NCI-H2029 (cell line): ENCODE results near the gene MPP2.
A peak's percentile ranks its signal among the peaks of the same experiment; 100 is the strongest.
"Not testable (repeated sequence)": the region's sequence is repeated elsewhere in the genome, so short reads cannot be mapped to it uniquely, and the experiment has no call there.

Experiments
- DNase-seq: peaks from one replicate; lab custom pipeline; 2025; lab: John Stamatoyannopoulos, UW

MPP2 gene

DNA sequence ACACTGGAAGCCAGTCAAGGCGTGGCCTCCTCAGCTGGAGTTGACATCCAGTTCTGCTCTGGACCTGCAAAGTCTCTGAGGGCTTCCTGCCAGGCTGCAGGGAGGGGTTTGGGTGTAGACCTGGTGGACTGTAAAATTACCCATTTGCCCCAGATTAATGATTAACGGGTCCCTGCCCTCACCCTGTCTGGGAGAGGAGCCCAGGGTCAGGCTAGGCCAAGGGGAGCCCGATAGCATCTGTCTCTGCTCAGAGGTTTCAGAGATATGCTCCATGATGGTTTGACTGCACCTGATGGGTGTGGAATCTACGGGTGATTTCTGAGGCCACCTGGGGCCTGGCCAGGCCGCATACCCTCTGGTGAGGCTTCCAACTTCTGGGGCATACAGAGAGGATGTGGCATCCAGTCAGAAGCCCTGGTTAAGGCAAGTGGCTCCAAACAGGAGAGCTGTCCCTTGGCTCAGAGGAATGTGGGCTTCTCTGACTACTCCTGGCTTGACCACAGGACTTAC, 23.8 kb upstream of the MPP2 start:
- DNase-seq = no peak

DNA sequence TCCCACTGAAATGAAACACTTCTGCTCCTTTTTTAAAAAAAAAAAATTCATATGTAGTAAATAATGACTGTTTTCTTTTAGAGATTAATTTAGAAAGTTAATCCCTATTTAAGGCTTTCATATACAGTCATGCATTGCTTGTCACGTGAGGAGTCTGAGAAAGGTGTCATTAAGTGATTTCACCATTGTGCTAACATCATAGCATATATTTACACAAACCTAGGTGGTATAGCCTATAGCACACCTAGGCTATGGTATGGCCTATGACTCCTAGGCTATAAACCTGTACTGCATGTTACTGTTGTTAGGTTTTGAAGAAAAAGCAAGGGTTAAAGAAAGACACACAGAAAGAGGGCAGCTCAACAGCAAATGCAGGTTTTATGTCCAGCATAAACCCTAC, 21.3 kb upstream of the MPP2 start:
- no peak for DNase-seq

DNA sequence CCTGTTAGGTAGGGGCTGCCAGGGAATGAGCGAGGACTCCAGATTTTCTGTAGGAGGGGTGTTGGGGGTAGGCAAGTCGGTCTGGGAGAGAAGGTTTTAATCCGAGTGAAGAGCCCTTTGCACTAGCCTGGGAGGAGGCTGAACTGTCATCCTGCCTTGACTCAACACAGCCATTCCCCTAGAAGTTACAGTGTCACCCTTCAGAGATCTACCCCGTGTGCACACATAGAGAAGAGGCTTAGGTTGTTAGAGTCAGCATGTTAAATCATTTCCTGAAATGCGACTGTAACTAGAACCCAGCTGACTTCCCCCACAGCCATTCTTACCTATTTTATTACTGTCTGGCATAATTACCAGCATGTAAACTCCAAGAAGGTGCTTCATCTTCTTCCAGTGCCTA, 20.6 kb upstream of the MPP2 start:
- not testable (repeated sequence) for DNase-seq

DNA sequence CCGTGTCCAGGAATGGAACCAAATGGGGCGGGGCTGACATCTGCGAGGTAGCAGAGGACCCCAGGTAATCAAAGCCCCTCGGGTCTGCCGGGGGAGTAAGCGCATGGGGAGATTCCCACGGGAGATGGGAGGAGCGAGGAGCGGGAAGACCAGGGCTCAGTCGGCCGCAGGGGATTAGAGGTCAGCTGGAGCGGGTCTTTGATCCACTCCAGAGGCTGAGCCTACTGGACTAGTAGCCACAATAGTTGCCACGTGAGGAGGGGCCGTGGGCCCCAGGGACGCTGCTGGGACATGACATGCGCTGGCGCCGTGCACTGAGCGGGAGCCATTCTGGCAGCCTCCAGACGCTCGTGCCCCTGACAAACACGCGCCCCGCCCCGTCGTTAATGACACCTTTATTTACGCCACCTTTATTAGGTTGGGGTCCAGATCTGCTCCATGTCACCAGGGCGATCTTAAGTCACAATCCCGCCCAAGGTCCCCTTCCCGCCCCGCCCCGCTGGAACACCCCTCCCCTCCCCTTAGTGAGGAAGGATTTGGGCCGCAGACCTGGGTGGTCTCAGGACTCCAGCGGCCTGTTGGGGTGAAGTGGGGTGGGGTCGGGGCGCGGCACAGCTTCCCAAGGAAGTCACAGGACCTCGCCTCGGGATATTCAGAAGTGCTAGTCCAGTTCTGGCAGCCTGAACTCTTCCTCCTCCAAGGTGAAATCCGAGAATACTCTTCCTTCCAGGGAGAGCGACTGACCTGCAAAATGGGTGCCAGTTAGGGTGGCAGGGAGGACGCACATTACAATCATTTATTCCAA, 19.9 kb upstream of the MPP2 start:
- DNase-seq = no peak

DNA sequence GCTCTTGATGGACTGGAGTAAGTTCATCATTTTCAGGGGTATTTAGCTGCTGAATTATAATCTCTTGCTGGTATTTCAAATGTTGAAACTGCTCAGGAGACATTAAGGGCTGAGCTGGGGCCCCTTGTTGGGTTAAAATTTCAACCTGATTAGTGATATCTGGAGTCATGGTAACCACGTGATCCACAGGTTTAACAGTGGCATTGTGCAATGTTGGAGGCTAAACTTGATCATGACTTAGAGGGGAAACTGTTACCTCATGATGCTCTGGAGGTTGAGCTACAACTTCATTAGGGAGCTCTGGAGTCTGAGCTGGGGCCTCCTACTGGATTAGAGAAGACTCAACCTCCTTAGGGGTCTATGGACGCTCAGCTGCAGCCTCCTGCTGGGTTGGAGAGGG, 17.2 kb upstream of the MPP2 start:
- DNase-seq = no peak

DNA sequence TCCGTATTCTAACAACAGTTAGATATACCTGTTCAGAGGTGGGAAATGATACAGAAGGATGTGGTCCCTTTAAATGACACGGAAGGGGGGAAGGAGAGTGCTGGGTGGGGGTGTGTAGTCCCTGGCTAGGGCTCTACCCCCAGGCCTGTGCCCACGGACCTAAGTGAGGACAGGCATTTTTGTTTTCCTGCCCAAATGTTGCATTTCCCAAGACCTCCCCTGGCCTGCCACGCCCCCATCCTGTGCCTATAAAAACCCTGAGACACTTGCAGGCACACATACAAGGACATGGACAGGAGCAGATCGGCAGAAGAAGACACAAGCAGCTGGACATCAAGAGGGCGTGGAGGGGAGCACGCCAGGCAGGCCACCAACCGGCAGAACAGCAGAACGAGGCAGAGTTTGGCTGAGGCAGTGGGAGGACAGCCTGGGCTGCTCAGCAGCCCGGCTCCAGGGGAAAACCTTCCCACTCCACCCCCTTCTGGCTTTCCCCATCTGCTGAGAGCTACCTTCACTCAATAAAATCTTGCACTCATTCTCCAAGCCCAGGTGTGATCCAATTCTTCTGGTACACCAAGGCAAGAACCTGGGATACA, 13.3 kb upstream of the MPP2 start:
- no peak for DNase-seq

DNA sequence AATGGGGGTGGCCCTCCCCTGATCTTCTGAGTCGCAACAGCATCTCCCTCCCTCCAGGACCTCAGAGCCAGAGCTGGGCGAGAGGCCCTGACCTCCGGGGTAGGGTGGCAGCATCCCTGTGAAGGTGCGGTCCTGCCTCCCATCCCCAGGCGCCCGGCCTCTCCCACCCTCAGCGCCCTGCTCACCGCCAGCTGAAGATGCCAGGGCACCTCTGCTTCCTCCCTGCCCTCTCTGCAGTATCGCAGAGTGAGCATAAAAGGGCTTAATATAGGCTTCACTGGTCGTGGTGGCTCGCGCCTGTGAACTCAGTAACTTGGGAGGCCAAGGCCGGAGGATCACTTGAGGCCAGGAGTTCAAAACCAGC, 10.7 kb upstream of the MPP2 start:
- DNase-seq = no peak

DNA sequence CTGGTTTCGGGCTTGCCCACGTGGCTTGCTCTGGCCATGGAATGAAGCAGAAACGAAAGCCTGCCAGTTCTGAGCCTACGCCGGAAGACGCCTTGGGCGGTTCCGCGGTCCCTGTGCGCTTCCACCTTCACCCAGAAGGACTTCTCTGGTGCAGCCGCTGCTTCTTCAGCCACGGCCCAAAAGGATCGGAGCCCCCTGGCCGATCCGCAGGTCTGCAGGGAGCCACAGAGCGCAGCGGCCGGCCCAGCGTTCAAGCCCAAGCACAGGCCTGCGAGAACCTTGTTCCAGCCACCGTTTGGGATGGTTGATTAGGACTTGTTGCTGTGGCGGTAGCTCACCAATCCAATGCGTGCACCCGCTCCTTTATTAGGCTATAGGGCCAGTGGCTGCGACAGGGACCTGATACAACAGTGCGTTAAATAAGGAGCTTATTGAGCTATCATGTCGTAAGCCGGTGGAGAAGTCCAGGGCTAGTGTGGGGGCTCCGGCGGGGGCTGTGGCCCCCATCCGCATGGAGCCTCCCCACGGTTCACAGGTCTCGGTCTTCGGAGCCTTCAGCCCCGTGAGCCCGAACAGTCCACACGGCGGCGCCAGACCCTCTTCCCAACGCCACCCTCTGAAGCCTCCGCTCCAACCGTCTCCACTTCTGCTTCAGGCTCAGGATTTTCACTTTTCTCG, 10.2 kb upstream of the MPP2 start:
- DNase-seq = no peak

DNA sequence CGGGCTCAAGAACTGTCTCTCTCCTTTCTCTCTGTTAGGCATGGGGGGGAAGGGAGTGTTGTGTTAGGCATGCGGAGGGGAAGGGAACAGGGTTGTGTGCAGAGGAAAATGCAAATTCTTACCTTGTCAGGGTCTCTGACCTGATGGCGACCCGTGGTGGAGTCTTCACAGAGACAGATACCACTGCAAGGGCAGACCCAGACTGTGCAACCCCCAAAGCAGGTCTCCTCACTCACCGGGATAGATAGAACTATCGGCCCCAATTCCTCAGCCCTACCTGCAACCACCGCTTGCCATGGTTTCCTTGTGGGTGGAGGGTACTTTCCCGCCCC, 9.6 kb upstream of the MPP2 start:
- no peak for DNase-seq

DNA sequence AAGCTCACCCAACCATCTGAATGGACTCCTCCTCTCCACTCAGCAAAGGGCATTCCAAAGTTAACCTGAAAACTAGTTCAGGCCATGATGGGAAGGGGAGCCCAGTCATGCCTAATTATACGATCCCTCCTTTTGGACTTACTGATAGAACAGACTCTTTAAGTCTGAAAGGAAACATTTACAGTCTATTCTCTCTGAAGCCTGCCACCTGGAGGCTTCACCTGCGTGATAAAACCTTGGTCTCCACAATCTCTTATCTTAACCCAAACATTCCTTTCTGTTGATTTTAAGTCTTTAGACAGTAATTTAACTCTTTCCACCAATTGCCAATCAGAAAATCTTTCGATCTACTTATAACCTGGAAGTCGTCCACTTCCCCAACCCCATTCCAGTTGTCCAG, 9.0 kb upstream of the MPP2 start:
- no peak for DNase-seq

DNA sequence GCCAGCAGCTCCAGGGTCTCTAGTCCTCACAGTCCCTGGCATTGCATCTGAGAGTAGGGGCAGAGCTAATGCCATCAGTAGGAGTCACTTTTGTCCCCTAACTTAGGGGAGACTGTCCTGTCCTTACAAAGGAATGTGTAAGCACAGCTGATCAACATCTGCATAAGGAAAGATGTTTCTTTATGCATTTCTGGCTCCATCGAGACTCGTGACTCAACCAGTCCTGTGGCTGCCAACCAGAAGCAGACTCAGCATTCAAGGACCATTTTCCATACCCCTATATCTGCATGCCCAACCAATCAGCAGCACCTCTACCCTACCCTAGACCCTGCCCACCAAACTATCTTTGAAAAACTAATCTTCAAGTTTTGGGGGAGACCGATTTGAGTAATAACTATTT, 8.2 kb upstream of the MPP2 start:
- DNase-seq = no peak

DNA sequence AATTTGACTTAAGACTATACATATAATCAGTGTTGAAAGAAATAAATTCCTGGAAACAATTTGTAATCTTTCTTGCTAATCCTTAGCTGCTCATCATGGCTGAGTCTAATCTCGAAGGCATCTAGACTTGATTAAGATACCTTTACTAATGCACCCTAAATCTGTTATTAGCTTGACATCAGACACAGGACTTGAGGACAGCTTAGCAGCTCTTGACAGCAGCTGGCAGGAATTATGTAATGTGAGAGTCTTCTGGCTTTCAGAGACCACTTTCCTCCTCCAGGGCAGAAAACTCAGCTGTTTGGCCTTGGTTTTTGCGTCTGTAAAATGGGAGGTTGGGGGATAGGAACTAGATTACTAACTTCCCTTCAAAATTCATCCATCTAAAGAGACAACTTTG, 7.1 kb upstream of the MPP2 start:
- DNase-seq = no peak

DNA sequence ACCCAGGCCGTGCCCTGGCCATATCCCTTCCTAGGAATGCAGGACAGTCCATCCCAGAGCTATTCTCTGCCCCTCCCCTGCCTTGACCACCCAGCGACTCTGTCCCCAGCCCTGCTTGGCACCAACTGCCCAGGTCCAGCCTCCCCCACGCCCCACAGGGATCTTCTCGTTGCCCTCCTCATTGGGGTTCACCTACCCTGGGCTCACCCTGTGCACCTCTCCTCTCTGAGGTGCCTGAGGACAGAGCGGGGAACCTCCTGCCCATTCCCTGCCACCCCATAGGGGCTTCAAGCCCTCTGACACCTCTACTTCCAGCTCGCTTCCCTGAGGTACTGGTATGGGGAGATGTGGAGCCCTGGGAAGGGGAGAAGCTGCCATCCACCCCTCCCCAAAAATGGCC, 6.2 kb upstream of the MPP2 start:
- DNase-seq = no peak

DNA sequence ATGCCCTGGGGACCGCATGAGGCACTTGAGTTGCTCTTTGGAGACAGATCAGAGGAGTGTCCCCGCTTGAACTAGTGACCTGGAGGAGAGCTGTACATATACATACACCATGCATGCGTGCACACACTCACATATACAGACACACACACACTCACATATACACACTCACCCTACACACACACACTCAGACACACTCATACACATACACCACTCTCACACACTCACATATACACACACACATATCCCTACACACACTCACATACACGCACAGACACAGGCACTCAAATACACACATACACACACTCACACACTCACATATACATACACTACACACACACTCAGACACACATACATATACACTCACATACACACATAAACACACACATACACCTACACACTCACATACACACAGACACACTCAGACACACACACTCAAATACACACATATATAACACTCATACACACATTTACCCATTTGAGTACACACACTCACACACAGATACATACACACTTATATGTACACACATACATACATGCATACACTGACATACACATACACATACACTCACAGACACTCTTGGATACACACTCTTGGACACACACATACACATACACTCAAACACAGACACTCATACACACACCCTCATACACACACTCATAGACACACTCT, 5.4 kb upstream of the MPP2 start:
- no peak for DNase-seq

DNA sequence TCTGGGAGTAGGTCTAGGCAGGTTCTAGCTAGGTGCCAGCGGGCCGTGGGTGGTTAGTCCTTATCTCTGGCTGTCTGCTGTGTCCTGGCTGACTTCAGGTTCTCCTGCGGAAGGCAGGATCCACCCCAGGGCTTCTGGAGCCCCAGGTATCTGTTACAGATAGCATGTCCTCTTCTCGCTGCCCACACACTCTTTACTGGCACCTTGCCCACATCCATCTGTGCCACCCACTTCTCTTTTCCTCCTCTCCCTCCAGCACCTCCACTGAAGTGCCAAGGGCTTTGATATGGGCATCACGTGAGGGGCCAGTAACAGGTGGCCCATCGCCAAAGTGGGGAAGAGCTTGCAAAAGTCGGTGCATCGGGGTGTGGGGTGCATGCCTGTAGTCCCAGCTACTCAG, 4.6 kb upstream of the MPP2 start:
- DNase-seq = peak; percentile 59

DNA sequence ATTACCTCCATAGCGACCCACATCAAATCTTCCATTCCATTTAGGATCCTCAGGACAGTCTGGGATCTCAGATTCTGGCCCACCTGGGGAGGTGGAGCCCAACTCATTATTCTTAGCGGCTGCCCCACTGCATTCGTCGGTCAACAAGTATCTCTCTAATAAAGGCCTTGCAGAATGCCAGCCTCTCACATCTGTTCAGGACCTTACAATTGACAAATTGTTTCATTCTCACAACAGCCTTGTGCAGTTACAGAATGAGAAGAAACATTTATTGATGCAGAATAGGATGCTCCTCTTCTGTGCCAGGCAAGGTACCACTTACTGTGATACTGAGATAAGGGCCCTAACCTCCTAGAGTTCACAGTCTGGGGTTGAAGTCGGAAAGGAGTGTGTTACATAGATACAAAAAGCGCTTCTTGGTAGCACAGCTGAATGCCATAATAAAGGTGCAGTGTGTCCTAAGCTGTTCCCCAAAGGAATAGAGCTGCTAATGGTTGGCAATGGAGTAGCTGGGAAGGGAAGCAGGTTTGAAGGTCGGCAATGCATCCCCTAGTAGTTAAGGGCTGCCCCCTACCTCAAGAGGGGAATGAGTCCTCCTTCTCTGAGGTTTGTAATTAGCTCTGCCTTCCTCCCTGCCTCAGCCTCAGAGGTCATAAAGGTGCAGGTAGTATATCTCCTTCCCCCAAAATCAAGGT, 2.3 kb upstream of the MPP2 start:
- no peak for DNase-seq

DNA sequence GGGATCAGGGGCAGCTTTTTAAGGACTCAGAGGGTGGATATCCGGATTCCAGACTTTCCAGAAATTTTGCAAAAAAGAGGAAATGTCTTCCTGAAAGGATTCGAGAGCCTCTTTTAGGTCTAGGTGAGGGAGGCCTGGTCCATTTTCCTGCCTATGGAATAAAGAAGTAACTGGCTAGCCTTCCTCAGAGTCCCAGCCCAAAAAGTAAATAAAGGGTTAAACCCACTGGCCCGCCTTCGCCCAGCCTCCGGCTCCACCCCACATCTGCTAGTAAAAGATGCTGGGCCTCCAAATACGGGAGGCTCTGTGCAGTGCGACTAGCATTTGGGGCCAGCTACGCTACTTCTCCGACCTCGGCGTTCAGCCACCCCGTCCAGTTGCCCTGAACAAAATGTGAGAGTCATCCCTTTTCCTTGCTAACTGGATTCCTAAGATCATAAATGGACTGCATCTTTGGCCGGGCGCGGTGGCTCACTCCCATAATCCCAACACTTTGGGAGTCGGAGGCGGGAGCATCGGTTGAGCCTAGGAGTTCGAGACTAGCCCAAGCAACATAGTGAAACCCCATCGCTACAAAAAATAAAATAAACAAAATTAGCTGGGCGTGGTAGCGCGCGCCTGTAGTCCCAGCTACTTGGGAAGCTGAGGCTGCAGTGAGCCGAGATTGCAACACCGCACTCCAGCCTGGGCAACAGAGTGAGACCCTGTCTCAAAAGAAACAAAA, 824 bp upstream of the MPP2 start:
- DNase-seq = no peak

DNA sequence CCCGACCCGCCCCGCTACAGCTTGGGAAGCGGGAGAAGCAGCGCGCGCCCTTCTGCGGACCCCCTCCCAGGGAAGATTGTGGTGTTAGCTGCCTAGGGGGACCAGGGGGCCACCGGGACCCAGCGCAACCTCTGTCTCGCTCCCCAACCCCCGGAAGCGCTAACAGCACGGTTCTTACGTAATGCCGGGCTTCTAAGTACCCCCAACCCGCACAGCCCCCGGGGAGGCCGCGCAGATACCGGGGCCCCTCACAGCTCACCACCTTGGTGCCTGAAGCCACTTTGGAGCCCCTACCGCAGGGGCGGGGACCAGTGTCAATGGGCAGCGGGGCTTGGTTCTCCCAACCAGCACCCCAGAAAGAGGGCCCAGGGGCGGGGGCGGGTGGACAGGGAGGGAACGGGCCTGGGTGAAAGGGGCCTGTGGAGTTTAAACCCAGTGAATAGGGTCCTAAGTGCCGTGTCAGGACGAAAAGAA, 348 bp downstream of the MPP2 start:
- DNase-seq = no peak

DNA sequence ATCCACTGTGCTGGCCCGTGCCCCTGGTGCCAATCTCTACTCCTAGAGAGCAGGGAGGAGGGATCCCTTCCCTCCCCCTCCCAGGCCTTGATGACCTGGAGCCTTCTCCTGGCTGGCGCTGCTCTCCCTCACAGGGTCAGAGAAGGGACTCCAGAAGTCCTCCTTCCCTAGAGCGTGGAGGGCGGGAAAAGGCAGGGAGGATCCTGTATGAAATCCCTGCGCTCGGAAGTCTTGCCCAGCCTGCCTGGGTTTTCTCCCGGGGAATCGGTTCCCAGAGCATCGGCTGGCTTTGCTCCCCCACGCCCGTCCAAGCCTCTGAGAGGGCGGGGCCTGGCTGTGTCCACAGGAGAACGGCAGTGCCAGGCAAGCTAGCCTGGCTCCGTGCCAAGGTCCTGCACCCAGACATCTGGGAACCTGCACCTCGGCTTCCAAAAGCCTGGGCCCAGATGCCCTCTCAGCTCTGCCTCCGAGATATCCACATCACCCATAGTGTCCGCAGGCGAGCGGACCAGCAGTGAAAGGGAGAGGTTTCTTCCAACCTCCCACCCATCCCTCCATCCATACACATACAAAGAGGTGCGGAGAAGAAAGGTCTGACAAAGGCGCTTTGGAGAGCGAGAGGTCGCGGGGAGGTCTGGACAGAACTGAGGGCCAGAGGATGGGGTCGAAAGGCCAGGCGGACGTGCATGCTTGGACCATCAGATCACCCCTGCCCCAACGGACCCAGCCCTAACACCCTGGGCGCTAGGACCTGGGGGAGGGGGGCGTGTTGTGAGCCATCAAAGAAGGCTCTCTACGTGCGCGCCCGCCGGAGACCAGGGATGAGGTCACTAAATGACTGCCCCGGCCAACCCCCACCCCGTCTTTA, 1.1 kb downstream of the MPP2 start:
- no peak for DNase-seq

DNA sequence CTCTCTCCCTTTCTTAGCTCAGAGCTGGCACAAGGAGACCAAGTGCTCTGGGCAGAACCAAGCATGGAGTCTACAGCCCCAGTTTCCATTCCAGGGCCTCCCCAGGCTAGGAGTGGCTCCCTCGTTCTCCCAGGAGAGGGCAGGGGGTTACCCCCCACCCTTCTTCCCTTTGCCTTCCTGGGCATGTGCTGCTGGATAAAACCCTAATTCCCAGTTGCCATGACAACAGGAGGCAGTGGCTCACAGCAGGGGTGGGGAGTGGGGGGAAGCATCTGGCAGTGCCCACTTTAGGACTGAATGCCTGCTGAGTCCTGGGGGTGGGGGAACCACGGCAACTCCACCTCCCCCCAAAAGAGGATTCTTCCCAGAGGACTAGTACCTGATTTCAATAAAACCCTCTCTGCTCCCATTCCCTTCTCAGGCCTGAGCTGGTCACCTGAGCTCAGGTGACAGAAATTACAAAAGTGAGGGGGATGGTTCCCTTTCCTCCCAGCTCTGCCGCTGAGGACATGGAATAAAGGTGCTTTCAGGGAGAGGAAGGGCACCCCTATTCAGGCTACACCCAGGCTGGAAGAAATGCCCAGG, 1.8 kb downstream of the MPP2 start:
- no peak for DNase-seq
